HG02840 (cell line): ENCODE results near the gene E2F2.

Experiments
- ATAC-seq: cut with Tn5 transposase; IDR thresholded peaks from one replicate; pipeline ENCODE4 v1.9.1; 2021; ENCODE audit warnings: mild to moderate bottlenecking, moderate library complexity, moderate number of reproducible peaks; ENCODE audit not compliant: unreplicated experiment, low FRiP score

Gene E2F2

DNA sequence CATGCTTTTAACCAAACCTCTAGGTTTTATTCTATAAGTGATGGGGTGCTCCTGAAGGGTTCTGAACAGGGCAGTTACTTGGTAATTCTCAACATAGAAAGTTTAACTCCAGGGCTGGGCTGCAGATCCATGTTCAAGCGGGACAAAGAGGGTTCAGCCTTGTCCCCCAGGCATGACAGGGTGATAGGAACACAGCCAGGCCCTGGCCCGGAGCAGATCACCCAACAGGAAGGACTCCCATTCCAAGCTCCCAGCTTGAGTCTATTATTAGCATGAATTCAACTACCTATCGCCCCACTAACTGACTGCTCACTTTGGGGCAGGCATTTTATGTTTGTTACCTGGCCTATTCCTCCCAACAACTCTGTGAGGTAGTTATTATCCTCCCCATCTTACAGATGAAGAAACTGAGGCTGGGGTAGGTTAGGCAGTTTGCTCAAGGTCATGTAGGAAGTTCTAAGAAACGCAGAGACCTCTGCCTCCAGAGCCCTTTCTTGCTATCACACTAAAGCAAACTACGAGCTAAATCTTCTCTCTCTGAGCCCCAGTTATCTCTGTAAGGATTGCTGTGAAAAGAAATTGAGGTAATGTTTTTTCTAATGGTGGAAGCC is 61.6 kb downstream of the E2F2 start:
- no peak for ATAC-seq

- no peak for ATAC-seq
Measured at GRCh38 chr1:23466423-23466989, 64.5 kb downstream of the E2F2 start.

DNA sequence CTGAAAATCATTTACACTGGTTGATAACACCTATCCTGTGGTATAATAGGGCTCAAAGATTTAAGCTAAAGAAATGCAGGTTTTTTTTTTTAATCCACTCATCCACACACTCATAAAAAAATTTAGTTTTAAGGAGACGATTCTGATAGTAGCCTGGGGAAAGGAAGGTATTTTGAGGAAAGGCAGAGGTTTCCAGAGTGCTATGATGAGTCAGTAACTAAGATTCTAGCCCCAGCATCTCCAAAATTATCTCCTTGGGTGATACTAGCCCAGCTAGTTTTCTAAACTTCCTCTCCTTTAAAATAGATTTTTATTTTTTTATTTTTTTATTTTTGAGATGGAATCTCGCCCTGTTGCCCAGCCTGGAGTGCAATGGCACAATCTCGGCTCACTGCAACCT is 67.7 kb downstream of the E2F2 start:
- no peak for ATAC-seq

- ATAC-seq, result no peak
Measured at GRCh38 chr1:23462766-23463165, 68.3 kb downstream of the E2F2 start.

- ATAC-seq, result no peak
Measured at GRCh38 chr1:23461050-23461449, 70.0 kb downstream of the E2F2 start.

DNA sequence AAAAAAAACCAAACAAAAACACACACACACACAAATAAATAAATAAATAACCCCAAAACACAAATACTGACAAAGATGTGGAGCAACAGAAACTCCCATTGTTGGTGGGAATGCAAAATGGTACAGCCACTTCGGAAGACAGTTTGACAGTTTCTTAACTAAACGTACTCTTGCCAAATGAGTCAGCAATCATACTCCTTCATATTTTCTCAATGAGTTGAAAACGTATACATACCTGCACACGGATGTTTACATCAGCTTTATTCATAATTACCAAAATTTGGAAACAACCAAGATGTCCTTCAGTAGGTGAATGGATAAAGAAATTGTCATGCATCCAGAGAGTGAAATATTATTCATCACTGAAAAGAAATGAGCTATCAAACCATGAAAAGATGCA is 70.5 kb downstream of the E2F2 start:
- ATAC-seq, result no peak

- no peak for ATAC-seq
Measured at GRCh38 chr1:23459338-23459757, 71.7 kb downstream of the E2F2 start.
